SK-N-SH (cell line): ENCODE measurements around the gene PTPRF. TPM values are rescaled to one million over a fixed set of nuclear protein-coding genes. Genes with fewer than 3 reads are reported as not detected.

Experiments used
- CTCF ChIA-PET: fragments of 300-600, 350-600 bp; formaldehyde crosslinking; extraction: SDS; loops from one replicate; lab custom pipeline; 2021; lab: Yijun Ruan, JAX
- POLR2A ChIA-PET: fragments of 350-600 bp; sonication (Branson Sonifier 250); formaldehyde crosslinking; extraction: SDS; loops from one replicate; lab custom pipeline; 2020; ENCODE audit warnings: antibody characterized with exemption, inconsistent platforms; lab: Yijun Ruan, JAX
- DNase-seq: peaks from one replicate; pipeline ENCODE4 v3.0.0; 2012
- H2AFZ ChIP-seq: fragments of 200-600 bp; sonication (generic); 2 replicates; pipeline ENCODE4 v1.8.1; 2016; ENCODE audit warnings: antibody characterized with exemption, mild to moderate bottlenecking, low read depth
- H3F3A ChIP-seq: fragments of 200-600 bp; sonication (generic); replicated peaks from 2 replicates; pipeline ENCODE3; 2016; ENCODE audit warnings: antibody characterized with exemption, mild to moderate bottlenecking; ENCODE audit not compliant: insufficient read depth
- H3K27ac ChIP-seq, 2 experiments: fragments of 200-500 bp in 1 of 2; fragments of 200-600 bp in 1 of 2; sonication (Bioruptor generic) in 1 of 2; sonication (generic), shearing (Covaris generic) in 1 of 2; 2 replicates each; pipeline versions ENCODE4 v1.5.1 to v1.6.1; 2014 to 2016; ENCODE audit warnings: low read depth in 2 of 2, inconsistent platforms in 1 of 2, low read length in 1 of 2, mild to moderate bottlenecking in 1 of 2, mixed read lengths in 1 of 2
- H3K27me3 ChIP-seq: fragments of 200-600 bp; sonication (generic), shearing (Covaris generic); 2 replicates; pipeline ENCODE4 v1.6.1; 2016; ENCODE audit warnings: mixed run types; ENCODE audit not compliant: insufficient read depth
- H3K36me3 ChIP-seq, 2 experiments: fragments of 200-500 bp in 1 of 2; fragments of 200-600 bp in 1 of 2; sonication (Bioruptor generic) in 1 of 2; sonication (generic) in 1 of 2; replicated peaks in 1 of 2; 2 replicates each; pipeline versions ENCODE3 to v1.5.1; 2014 to 2016; ENCODE audit warnings: low read length in 1 of 2, mild to moderate bottlenecking in 1 of 2; ENCODE audit not compliant: insufficient read depth in 2 of 2, control insufficient read depth in 1 of 2
- H3K4me1 ChIP-seq, 2 experiments: fragments of 200-500 bp in 1 of 2; fragments of 200-600 bp in 1 of 2; sonication (Bioruptor generic) in 1 of 2; sonication (generic), shearing (Covaris generic) in 1 of 2; 2 replicates each; pipeline versions ENCODE4 v1.5.1 to v1.6.1; 2014 to 2016; ENCODE audit warnings: low read depth in 1 of 2, low read length in 1 of 2, mixed run types in 1 of 2; ENCODE audit not compliant: insufficient read depth in 2 of 2, control insufficient read depth in 1 of 2
- H3K4me2 ChIP-seq: fragments of 200-600 bp; sonication (generic), shearing (Covaris generic); 2 replicates; pipeline ENCODE4 v1.6.1; 2017; ENCODE audit warnings: mixed run types
- H3K4me3 ChIP-seq, 2 experiments: fragments of 200-500 bp in 1 of 2; fragments of 200-600 bp in 1 of 2; sonication (Bioruptor generic) in 1 of 2; sonication (generic), shearing (Covaris generic) in 1 of 2; 2 replicates each; pipeline versions ENCODE4 v1.5.1 to v1.8.1; 2014 to 2016; ENCODE audit warnings: low read depth in 2 of 2, inconsistent platforms in 1 of 2, low read length in 1 of 2, mild to moderate bottlenecking in 1 of 2, mixed read lengths in 1 of 2, moderate library complexity in 1 of 2
- H3K79me2 ChIP-seq: fragments of 200-600 bp; sonication (generic); 2 replicates; pipeline ENCODE4 v1.8.1; 2017; ENCODE audit warnings: mild to moderate bottlenecking; ENCODE audit not compliant: insufficient read depth
- H3K9ac ChIP-seq: fragments of 200-600 bp; sonication (generic); 2 replicates; pipeline ENCODE4 v1.6.1; 2017; ENCODE audit warnings: mixed run types
- H3K9me2 ChIP-seq: fragments of 200-600 bp; sonication (generic); 2 replicates; pipeline ENCODE4 v1.6.1; 2017; ENCODE audit warnings: mixed run types
- H3K9me3 ChIP-seq: fragments of 200-600 bp; sonication (generic); 2 replicates; pipeline ENCODE4 v1.6.1; 2017; ENCODE audit warnings: mixed run types, mild to moderate bottlenecking, moderate library complexity
- H4K20me1 ChIP-seq: fragments of 200-600 bp; sonication (generic); 2 replicates; pipeline ENCODE4 v1.6.1; 2017; ENCODE audit warnings: mild to moderate bottlenecking, mixed run types; ENCODE audit not compliant: insufficient read depth
- CTCF ChIP-seq: fragments of 200-600 bp; sonication (generic); IDR thresholded peaks from 2 replicates; pipeline ENCODE4 v1.6.1; 2017; ENCODE audit warnings: antibody characterized with exemption, mild to moderate bottlenecking, moderate library complexity
- EP300 ChIP-seq, 2 experiments: IDR thresholded peaks; 2 replicates each; pipeline versions ENCODE4 v1.4.0 to v1.6.1; 2012; ENCODE audit warnings: borderline replicate concordance in 1 of 2, low read depth in 1 of 2, low read length in 1 of 2
- FOSL2 ChIP-seq: IDR thresholded peaks from 2 replicates; pipeline ENCODE4 v1.4.0; 2012; ENCODE audit warnings: low read depth, mild to moderate bottlenecking, moderate library complexity, borderline replicate concordance
- FOXJ3 ChIP-seq: sonication (generic); formaldehyde crosslinking; IDR thresholded peaks from 2 replicates; pipeline ENCODE4 v1.5.1; 2020; ENCODE audit warnings: mild to moderate bottlenecking, missing genetic modification reagents
- FOXM1 ChIP-seq: IDR thresholded peaks from 2 replicates; pipeline ENCODE4 v1.4.0; 2012; ENCODE audit warnings: low read depth, mild to moderate bottlenecking
- GABPA ChIP-seq: IDR thresholded peaks from 2 replicates; pipeline ENCODE4 v1.4.0; 2012; ENCODE audit warnings: low read depth, mild to moderate bottlenecking
- IRF3 ChIP-seq: fragments of 150-350 bp; IDR thresholded peaks from 2 replicates; pipeline ENCODE4 v1.6.1; 2016; ENCODE audit warnings: mild to moderate bottlenecking, low read depth, low read length
- MAX ChIP-seq: IDR thresholded peaks from 2 replicates; pipeline ENCODE4 v1.4.0; 2012; ENCODE audit warnings: low read depth
- PBX3 ChIP-seq: IDR thresholded peaks from 2 replicates; pipeline ENCODE4; 2012
- RCOR1 ChIP-seq: fragments of 150-350 bp; IDR thresholded peaks from 2 replicates; pipeline ENCODE4 v1.6.1; 2017; ENCODE audit warnings: antibody characterized with exemption, low read length
- REST ChIP-seq: IDR thresholded peaks from 2 replicates; pipeline ENCODE4 v1.6.1; 2012; ENCODE audit warnings: mild to moderate bottlenecking, low read depth, low read length, moderate library complexity
- RXRA ChIP-seq: IDR thresholded peaks from 2 replicates; pipeline ENCODE4 v1.4.0; 2012; ENCODE audit warnings: low read depth, mild to moderate bottlenecking, borderline replicate concordance
- SMC3 ChIP-seq: IDR thresholded peaks from 2 replicates; pipeline ENCODE4 v1.6.1; 2012; ENCODE audit warnings: low read depth, low read length, improper control_type of control experiment
- YY1 ChIP-seq: IDR thresholded peaks from 2 replicates; pipeline ENCODE4 v1.4.0; 2012; ENCODE audit warnings: low read depth, mild to moderate bottlenecking
- WGBS: methylation state at CpG from one replicate; pipeline ENCODE4 v1.1.6; 2017; ENCODE audit warnings: low lambda C conversion rate; 5-methylcytosine and 5-hydroxymethylcytosine counted together
- polyA plus RNA-seq, 3 experiments: library from polyadenylated mRNA; depleted of rRNA; stranded (reverse); fragments of >200 nt; gene quantifications; 2 replicates each; pipeline ENCODE4 v1.2.3, GENCODE V29; 2012

PTPRF gene
- polyA plus RNA-seq, 1 of the 3 experiments (the other 2 are of a cell fraction) = 72.7 TPM

DNA sequence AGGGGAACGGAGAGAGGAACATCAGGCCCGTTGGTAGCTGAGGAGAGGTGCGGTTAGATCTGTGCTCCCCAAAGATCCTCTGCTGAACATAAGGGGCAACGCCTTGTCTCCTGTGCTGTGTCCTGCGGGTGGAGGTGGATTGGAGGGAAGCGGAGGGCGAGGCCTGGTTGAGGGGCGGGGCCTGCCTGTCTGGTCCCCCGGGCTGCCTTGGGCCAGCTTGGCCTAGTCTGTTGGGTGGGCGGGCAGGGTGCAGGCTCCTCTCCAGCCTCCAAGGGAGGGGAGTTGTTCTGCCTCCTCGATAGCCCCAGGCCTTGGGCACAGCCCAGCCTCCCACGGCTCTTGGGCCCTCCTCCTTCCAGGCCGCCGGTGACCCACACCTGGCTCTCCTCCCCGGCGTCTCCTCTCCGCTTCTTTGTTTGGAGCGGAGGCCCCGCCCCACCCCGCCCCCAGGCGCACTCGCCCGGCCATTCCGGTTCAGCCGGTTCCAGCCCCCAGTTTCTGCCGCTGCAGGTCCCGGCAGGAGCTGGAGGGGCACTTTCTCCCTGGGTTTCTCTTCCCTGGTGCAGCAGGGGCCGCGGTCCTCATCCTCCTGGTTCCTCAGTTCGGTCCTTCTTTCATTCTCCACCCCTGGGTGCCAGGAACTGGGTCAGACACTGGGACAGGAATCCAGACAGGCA is 19.4 kb downstream of the PTPRF start:
- H4K20me1 ChIP-seq = no peaks in the 10 kb centered on the region
- no peak overlapping the region for H3K4me3 ChIP-seq
- ChIA-PET CTCF (interaction anchor here (1.2 to 1.6 kb wide), 2 partner anchors 21 to 385 kb away, joined by 3 read pairs; no protein-coding TSS in a partner anchor), POLR2A (interaction anchor here (1.6 kb wide), 1 partner anchor 8 kb away, joined by 6 read pairs; no protein-coding TSS in a partner anchor)
- no peaks in the 10 kb centered on the region for H3K27me3 ChIP-seq
- peaks cover 0 to 24% of the 10 kb centered on the region in 2 experiments; a peak in 1 of 4 replicates for H3K4me1 ChIP-seq
- no peak overlapping the region for H3K9ac ChIP-seq
- H3K79me2 ChIP-seq = no peaks in the 10 kb centered on the region; the same call in 1 of the 2 replicates
- H3F3A ChIP-seq = peaks cover 2% of the 10 kb centered on the region
- no peaks in the 10 kb centered on the region for H3K9me2 ChIP-seq
- H3K4me2 ChIP-seq = no peak overlapping the region
- H3K36me3 ChIP-seq = peaks cover 0 to 2% of the 10 kb centered on the region in 2 experiments
- no peaks in the 10 kb centered on the region for H3K9me3 ChIP-seq
- no peak overlapping the region for H2AFZ ChIP-seq
- H3K27ac ChIP-seq = no peak overlapping the region
- WGBS = 93% methylated on average over 26 of the region's 30 CpGs
- DNase-seq = no peak
- TF ChIP-seq RCOR1 (no peak), RXRA (no peak), CTCF (no peak), FOSL2 (no peak), GABPA (no peak), EP300 (IDR thresholded peaks at IDR 0.05; ENCODE audit: borderline replicate concordance in 1 of 2, low read depth in 1 of 2, low read length in 1 of 2) (no peak), YY1 (no peak), SMC3 (no peak), IRF3 (no peak), PBX3 (no peak)

- CTCF ChIA-PET = interaction anchor here (1.2 to 1.6 kb wide), 2 partner anchors 21 to 384 kb away, joined by 3 to 5 read pairs; no protein-coding TSS in a partner anchor
- TF ChIP-seq FOXM1 (no peak), MAX (no peak), FOXJ3 (no peak), GABPA (no peak), SMC3 (no peak), REST (no peak)
- TF ChIP-seq, all 33 proteins: peak for 0
- Histone ChIP-seq H3K27me3 (no peaks in the 10 kb centered on the region), H4K20me1 (no peaks in the 10 kb centered on the region), H3K4me3 (no peak overlapping the region), H3K9ac (no peak overlapping the region), H3K4me1 (peaks cover 0 to 18% of the 10 kb centered on the region in 2 experiments; a peak in 1 of 4 replicates), H3K27ac (no peak overlapping the region), H2AFZ (no peak overlapping the region), H3K4me2 (no peak overlapping the region), H3F3A (peaks cover 4% of the 10 kb centered on the region), H3K9me3 (no peaks in the 10 kb centered on the region), H3K79me2 (no peaks in the 10 kb centered on the region; the same call in 1 of the 2 replicates), H3K9me2 (no peaks in the 10 kb centered on the region), H3K36me3 (peaks cover under 1 to 5% of the 10 kb centered on the region in 2 experiments)
- POLR2A ChIA-PET = no interaction called here
- DNase-seq = no peak
- 90% methylated on average over 15 of the region's 15 CpGs for WGBS
Measured at GRCh38 chr1:43550598-43551246, 20.0 kb downstream of the PTPRF start.
